HG02973 (cell line): ENCODE measurements around the gene LZTFL1.
A peak's percentile ranks its signal among the peaks of the same experiment; 100 is the strongest.

ENCODE experiments used
- ATAC-seq: cut with Tn5 transposase; IDR thresholded peaks from one replicate; pipeline ENCODE4 v1.9.1; 2021; ENCODE audit warnings: moderate library complexity; ENCODE audit not compliant: unreplicated experiment

The LZTFL1 gene, protein sequence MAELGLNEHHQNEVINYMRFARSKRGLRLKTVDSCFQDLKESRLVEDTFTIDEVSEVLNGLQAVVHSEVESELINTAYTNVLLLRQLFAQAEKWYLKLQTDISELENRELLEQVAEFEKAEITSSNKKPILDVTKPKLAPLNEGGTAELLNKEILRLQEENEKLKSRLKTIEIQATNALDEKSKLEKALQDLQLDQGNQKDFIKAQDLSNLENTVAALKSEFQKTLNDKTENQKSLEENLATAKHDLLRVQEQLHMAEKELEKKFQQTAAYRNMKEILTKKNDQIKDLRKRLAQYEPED

GRCh38 chr3:45841757-45842491 is at the start of gene LZTFL1:
Gene LZTFL1, minus strand, starts transcription at chr3:45842119. Its CDS starts 128 bp downstream, at chr3:45841991.
- peak; percentile 81 for ATAC-seq

- no peak for ATAC-seq
These were observed 48.5 kb upstream of the LZTFL1 start for GRCh38 chr3:45890405-45890804.

DNA sequence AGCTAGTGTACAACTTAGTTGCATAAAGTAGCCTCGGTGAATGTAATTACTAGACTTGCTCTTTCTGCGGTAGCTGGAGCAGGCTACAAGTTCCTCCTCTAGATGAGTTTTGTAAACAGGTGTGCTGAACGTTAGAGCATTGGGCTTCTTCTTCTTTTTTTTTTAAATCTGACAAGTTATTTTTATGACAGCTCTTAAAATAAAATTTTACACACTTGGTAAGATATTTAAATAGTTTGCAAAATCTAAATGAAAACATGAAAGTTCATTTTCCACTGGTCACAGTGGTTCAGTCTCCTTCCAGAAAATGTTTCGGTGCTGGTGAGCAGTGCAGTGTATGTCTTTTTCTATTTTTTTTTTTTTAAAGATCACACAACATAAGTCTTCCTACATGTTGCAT is 47.4 kb upstream of the LZTFL1 start:
- ATAC-seq, result no peak

- ATAC-seq, result no peak
These were observed 46.0 kb upstream of the LZTFL1 start for GRCh38 chr3:45887759-45888511.

- no peak for ATAC-seq
These were observed 45.4 kb upstream of the LZTFL1 start for GRCh38 chr3:45887285-45887684.

DNA sequence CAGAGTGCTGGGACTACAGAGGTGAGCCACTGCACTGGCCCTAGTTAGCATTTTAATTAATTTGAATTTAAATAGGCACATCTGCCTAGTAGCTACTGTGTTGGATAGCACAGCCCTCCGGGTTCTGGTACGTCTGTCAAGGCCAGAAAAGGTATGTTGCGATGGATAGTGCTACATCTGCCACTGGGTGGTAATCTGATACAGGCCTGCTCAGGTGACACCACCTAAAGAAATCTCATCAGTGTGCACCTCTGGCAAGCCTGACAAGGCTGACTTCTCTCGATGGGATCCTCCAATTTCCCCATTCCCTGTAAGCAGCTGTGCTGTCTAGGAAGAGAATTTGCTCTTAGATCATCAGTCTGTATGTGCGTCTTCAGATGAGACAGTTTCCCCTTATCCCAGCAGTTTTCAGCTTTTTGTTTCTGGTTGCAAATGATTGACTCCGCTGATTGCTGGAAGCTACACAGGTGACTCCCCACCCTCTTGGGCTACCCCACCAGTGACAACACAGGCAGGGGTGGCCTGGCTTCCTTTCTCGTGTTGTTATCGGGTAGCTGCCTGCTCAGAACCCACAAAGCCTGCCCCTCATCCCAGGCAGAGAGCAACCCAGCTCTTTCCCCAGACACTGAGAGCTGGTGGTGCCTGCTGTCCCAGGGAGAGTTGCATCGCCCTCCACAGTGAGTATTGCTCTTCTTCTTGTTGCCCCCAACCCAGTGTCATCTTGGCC is 44.2 kb upstream of the LZTFL1 start, which contains the start of gene CCR9:
Gene CCR9, plus strand, starts transcription at position 565 of the 727 bp plus-strand sequence. CDS start 8,391 bp downstream, outside the sequence.
- ATAC-seq, result no peak

DNA sequence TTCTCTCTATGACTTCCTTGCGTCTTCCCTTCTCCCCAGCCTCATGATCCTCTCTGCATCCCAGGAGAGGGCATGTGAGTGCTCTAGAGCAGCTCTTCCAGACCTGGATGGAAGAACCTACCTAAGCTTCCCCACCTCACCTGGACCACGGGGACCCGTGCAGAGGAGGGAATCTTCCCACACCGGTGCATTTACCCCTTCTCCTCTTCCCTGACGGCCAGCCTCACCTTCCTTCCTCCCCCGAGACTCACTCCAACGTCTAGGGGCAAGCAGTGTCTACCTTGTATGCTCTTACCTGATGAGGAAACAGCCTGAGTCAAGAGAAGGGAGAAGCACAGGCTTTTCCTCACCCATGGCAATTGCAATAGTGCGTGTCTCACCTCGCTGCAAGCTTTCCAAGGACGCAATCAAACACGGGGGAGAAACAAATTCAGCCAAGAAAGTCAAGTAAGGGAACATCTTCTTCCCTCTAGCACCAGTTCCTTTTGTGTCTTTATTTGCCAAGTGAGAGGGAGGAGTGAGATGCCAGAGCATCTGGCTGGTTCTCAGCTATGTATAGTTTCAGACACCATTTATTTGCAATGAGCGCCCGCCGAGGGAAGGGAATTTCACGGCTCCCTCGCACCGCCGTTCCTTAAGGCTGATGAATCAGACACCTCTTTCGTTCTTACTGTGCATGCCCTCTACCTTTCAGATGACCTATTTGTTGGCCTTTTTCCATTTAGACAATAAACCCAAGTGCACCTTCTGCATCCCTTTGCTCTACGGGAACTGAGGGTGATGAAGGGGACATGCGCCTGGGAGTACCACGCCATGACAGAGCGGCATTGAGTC is 42.7 kb upstream of the LZTFL1 start:
- no peak for ATAC-seq

DNA sequence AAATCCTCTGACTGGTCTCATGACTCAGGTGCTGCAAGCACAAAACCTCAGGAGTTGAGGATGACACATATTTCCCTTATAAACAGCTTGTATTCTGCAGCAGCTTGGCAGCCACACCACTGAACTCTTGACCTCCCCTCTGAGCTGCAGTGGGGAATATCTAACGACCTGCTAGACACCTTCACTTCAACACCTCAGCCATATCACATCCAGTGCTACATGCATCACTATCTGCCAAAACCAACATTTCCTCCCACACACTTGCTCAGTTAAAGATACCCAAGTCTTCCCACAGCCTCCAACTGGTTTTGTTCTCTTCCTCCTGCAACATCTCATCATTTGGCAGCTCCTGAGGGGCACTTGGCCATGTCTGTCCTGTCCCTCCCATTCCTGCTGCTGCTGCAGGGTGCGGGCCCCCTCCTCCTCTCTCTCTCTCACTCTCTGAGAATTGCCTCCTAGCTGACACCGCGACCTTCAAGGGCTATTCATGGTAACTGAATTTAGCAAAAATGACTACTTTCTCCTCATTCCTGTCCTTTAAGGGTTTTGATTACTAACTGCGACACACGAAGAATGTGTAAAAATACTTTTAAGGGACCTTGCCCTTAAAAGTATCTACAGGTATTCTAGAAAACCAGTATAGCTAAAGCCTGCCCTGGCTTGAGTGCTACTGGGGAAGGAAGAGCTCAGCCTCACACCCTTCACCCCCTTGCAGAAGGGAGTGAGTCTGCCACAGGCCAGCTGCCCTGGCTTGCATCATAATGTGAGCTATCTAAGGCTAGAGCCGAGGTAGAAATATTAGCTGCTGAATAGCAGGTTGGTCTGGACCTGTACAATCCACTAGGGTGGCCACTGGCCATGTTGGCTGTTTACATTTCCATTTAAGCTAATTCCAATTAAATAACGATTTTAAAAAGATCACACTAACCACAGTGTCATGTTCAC is 39.4 kb upstream of the LZTFL1 start:
- ATAC-seq, result no peak

- ATAC-seq, result no peak
These were observed 38.8 kb upstream of the LZTFL1 start for GRCh38 chr3:45880725-45881077.

GRCh38 chr3:45878124-45878523 is 36.2 kb upstream of the LZTFL1 start:
- no peak for ATAC-seq

DNA sequence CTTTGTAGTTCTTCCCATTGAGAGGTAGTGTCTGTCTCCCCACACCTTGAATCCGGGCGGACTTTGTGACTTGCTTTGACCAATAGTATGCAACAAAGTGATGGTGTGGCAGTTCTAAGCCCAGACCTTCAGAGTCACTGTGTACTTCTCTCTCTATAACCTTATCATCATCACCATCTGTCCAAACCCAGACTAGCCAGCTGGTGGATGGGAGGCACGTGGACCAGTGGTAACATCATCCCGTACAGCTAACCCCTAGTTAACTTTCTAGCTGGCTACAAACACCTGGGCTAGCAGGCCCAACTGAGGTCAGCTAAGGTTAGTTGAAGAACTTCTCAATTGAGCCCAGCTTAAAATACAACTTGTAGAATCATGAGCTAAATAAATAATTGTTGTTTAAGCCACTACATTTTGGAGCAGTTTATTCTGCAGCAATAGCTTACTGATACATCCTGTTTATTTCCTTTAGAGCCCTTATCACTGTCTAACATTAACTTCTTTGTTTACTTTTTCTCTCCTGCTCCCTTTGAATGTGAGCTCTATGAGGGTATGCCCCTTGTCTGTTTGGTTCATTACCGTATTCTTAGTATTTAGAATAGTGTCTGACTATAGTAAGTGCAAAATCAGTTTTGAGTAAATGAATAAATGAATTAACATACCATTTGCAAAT is 32.9 kb upstream of the LZTFL1 start:
- no peak for ATAC-seq

DNA sequence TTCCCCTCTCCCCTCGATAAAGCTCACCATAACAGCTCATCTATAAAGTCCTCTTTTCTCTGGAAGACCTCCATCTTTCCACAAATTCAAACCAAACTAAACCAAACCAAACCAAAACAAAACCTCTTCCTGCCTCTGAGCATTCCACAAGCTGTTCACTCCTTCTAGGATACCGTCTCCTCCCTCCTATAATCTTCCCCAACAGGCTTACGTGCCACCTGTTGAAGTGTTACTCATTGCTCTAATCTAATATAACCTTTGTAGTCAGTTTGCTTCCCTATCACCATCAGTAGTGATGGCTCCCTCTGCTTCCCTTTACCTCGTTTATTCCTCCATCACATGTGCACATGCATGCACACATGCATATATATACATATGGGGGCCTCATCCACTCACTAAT is 31.7 kb upstream of the LZTFL1 start:
- no peak for ATAC-seq

DNA sequence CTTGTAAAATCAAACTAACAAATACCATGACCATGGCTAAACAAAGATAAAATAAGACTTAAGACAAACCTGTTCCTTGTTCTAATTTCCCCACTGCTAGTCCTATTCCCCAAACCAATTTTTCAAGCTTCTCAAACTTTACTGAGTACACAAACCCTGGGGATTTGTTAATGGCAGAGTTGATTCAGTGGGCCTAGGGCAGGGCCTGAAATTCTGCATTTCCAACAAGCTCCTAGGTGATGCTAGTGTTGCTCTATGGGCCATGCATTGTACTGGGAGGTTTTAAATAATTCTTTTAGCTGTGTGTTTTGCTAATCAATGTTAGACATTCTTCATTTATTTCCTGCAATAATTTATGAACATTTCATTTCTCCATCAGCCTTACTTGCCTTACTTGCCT is 31.1 kb upstream of the LZTFL1 start:
- ATAC-seq, result no peak

- no peak for ATAC-seq
These were observed 30.6 kb upstream of the LZTFL1 start for GRCh38 chr3:45872569-45872968.

- ATAC-seq, result no peak
These were observed 29.9 kb upstream of the LZTFL1 start for GRCh38 chr3:45871780-45872179.

GRCh38 chr3:45870099-45870498 is 28.2 kb upstream of the LZTFL1 start:
- no peak for ATAC-seq

GRCh38 chr3:45869638-45870037 is 27.7 kb upstream of the LZTFL1 start:
- no peak for ATAC-seq

DNA sequence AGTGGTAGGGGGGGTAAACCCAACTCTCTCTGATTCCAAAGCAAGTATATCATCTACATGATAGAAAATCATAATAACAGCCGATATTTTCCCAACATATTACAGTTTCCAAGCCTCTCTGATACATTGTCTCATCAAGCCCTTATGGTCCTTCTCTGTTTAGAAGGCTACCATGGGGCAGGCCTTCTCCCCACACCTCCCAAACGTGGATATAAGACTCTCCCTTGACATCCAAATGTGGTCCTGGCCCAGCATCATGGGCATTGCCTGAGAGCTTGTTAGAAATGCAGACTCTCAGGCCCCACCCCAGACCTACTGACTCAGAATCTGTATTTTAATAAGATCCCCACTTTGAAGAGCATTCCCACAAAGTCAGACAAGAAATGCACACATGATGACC is 26.7 kb upstream of the LZTFL1 start:
- ATAC-seq, result no peak

DNA sequence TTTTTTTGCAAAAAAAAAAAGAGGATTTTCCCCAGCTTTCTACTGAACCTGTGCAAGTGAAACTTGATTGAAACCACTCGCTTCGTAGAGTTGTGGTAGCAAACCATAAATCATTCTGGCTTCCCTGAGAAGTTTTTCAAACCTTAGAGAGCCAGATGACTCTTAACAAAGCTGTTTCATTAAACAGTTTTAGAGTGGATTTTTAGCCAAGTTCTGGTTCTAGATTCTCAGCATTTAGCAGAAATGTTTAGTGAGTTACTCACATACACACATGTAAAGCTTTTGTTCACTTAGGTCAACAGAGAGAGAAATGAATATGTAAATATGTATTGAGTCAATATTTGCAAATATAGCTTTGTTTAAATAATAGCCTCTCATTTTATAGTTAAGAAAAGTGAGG is 26.3 kb upstream of the LZTFL1 start:
- no peak for ATAC-seq
